GM10248 (cell line): Measurements from ENCODE around the gene BCAS1.

Experiments
- CTCF ChIA-PET: fragments of 300-600 bp; sonication (Branson Sonifier 250); formaldehyde crosslinking; extraction: SDS; loops from one replicate; lab custom pipeline; 2021; ENCODE audit warnings: antibody characterized with exemption; lab: Yijun Ruan, JAX
- POLR2A ChIA-PET: fragments of 350-650 bp; sonication (Branson Sonifier 250); formaldehyde crosslinking; extraction: SDS; loops from one replicate; lab custom pipeline; 2020; ENCODE audit warnings: antibody characterized with exemption; lab: Yijun Ruan, JAX
- DNase-seq: peaks from one replicate; pipeline ENCODE4 v3.0.0; 2012; ENCODE audit errors: extremely low spot score
- CTCF ChIP-seq: IDR thresholded peaks from 2 replicates; pipeline ENCODE4 v1.5.1; 2012; ENCODE audit warnings: mild to moderate bottlenecking, low read depth; ENCODE audit errors: extremely low read depth, missing control alignments, control extremely low read depth

BCAS1 gene

GRCh38 chr20:54114109-54114508 is 43.7 kb upstream of the BCAS1 start:
- CTCF ChIA-PET: no interaction called here
- no peak for TF ChIP-seq CTCF
- POLR2A ChIA-PET: no interaction called here
- no peak for DNase-seq

GRCh38 chr20:54113566-54113965 is 43.2 kb upstream of the BCAS1 start:
- DNase-seq: no peak
- ChIA-PET POLR2A (no interaction called here), CTCF (no interaction called here)
- no peak for TF ChIP-seq CTCF

GRCh38 chr20:54112221-54112884 is 42.0 kb upstream of the BCAS1 start:
- DNase-seq: no peak
- no peak for TF ChIP-seq CTCF
- ChIA-PET POLR2A (no interaction called here), CTCF (interaction anchor here (1.2 kb wide), 2 partner anchors 9 to 96 kb away, joined by 3 read pairs; partner anchors contain the start of gene PFDN4)

GRCh38 chr20:54111460-54111859 is 41.1 kb upstream of the BCAS1 start:
- POLR2A ChIA-PET: no interaction called here
- no peak for DNase-seq
- CTCF ChIA-PET: interaction anchor here (1.2 to 3.7 kb wide), 3 partner anchors 8 to 97 kb away, joined by 3 to 13 read pairs (median 3); partner anchors contain the start of gene PFDN4
- no peak for TF ChIP-seq CTCF

- ChIA-PET POLR2A (no interaction called here), CTCF (interaction anchor here (0.9 to 3.7 kb wide), 5 partner anchors 10 to 44 kb away, joined by 3 to 13 read pairs (median 3); no protein-coding TSS in a partner anchor)
- DNase-seq: no peak
- TF ChIP-seq CTCF: no peak
Measured at GRCh38 chr20:54110457-54110856, 40.1 kb upstream of the BCAS1 start.

- CTCF ChIA-PET: interaction anchor here (0.9 to 3.7 kb wide), 5 partner anchors 9 to 44 kb away, joined by 3 to 13 read pairs (median 3); no protein-coding TSS in a partner anchor
- DNase-seq: no peak
- POLR2A ChIA-PET: no interaction called here
- TF ChIP-seq CTCF: no peak
Measured at GRCh38 chr20:54110041-54110440, 39.6 kb upstream of the BCAS1 start.
